Erythroblast (primary cell): ENCODE measurements around the gene NSRP1.

Experiments used
- GATA1 ChIP-seq: IDR thresholded peaks from 2 replicates; pipeline ENCODE4 v1.6.1; 2011; ENCODE audit warnings: low read depth, mild to moderate bottlenecking, control low read depth, low read length, moderate library complexity
- POLR2A ChIP-seq: IDR thresholded peaks from 2 replicates; pipeline ENCODE4 v1.6.1; 2011; ENCODE audit warnings: mild to moderate bottlenecking, low read length

- no peak for TF ChIP-seq POLR2A
- TF ChIP-seq GATA1 = no peak
These were observed 116.3 kb downstream of the NSRP1 start for GRCh38 chr17:30232824-30233427.
